ENCODE data around the gene DPP3.
A peak's percentile ranks its signal among the peaks of the same experiment; 100 is the strongest.
"Not testable (repeated sequence)": the region's sequence is repeated elsewhere in the genome, so short reads cannot be mapped to it uniquely, and the experiment has no call there.

The DPP3 gene

DNA sequence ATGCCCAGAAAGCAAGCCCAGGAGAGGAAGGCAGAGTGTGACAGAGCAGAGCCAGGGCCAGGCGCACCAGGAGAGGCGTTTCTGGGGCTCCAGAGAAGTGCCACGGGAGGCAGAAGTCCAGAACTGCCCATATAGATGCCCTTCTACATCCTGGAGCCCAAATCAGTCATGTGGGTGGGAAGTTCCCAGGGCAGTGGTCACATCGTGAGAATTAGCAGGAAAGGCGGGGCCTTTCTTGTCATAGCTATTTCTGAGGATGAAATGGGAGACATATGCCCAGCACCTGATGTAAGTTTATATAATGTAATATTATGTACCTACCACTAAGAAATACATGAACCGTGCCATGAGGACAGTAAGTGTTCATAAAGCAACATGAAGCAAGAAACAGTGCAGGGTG lies 52.5 kb downstream of the DPP3 start:
- DNase-seq (ENCODE audit: low read depth) = no peak

DNA sequence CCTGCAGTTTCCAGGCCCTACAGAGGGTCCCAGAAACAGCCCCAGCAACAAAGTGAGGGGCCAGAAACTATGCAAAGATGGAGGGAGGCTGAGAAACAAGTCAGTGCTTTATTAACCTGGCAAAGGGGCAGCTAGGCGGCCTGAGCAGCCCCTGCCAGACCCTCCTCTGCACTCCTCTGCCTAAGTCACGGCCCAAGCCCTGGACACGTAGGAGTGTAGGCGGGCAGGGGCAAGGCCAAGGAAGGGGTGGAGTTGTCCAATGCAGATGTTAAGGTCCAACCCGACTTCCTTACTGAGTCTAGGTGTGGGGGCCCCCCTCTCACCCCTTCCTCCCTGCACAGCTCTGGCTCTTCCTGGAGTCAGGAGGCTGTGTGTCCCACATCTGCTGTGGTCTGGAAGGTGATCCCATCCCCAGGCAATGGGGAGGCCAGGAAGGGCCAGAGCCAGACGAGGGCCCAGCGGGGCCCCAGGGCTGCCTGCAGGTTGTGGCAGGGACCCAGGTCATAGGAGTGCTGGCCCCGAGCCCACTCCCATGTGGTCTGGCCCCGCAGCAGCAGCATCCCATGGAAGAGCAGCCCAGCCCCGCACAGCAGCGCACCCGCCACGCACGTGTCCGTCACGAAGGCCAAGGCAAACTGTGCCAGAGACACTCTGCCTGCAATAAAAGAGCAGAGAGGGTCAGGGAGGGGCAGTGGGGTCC lies 59.1 kb downstream of the DPP3 start:
- DNase-seq (ENCODE audit: low read depth) = no peak

DNA sequence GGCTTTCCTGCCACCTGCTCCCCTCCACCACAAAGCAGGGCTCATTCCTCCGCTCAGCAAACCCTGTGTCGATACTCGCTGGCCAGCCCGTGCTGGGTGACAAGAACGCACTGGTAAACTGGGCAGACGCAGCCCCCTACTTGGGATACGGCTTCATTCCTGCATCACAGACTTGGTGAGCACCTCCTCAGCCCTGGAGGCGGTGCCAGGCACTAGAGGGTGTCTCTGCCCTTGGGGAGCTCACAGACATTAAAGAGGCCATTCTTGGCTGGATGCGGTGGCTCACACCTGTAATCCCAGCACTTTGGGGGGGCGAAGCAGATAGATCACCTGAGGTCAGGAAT lies 59.6 kb downstream of the DPP3 start:
- no peak for DNase-seq (ENCODE audit: low read depth)

DNA sequence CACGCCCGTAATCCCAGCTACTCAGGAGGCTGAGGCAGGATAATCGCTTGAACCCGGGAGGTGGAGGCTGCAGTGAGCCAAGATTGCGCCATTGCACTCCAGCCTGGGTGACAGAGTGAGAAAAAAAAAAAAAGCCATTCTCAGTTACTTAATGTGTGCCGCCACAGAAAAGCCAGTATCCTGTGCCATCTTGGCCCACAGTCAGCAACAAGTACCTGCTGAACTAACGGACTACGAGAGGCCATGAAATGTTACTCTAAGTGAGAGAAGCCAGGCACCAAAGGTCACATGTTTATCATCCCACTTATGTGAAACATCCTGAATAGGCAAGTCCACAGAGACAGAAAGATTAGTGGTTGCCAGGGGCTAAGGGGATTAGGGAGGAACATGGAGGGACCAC lies 60.4 kb downstream of the DPP3 start:
- not testable (repeated sequence) for DNase-seq (ENCODE audit: low read depth)

DNA sequence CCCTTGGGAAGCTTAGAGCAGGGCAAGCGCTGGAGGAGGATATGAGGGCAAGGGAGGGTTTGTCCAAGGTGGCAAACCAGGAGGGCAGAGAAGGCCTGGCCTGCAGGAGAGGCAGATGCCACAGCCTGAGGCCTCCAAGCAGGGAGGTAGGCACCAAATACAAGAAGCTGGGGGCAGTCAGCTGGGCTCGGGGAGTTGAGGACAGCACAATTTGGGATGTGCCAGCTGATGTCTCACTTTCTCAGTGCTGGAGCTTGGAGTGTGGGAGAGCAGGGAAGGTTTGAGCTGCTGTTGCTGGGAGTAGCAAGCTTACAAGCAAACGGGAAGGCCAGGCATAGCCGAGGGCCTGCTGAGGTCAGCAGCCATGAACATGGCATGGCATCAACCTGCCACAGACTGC lies 61.7 kb downstream of the DPP3 start:
- no peak for DNase-seq (ENCODE audit: low read depth)

DNA sequence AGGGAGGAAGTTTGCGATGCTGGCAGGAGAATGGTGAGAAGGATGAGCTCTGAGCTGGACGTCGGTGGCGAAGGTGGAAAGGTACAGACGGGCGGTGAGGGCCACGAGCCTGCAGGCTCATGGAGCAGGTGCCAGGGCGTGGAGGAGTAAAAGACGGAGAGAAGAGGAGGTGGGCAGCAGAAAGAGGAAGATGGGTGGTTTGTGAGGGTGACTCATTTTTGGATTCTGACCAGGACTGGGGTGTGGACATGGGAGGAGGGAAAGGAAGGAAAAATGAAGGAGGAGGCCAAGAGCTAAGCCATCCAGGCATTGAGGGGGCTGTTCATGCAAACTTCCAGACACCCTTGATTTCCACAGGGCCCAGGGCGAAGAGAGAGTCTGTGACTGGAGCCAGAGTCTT lies 62.1 kb downstream of the DPP3 start:
- DNase-seq (ENCODE audit: low read depth) = no peak

DNA sequence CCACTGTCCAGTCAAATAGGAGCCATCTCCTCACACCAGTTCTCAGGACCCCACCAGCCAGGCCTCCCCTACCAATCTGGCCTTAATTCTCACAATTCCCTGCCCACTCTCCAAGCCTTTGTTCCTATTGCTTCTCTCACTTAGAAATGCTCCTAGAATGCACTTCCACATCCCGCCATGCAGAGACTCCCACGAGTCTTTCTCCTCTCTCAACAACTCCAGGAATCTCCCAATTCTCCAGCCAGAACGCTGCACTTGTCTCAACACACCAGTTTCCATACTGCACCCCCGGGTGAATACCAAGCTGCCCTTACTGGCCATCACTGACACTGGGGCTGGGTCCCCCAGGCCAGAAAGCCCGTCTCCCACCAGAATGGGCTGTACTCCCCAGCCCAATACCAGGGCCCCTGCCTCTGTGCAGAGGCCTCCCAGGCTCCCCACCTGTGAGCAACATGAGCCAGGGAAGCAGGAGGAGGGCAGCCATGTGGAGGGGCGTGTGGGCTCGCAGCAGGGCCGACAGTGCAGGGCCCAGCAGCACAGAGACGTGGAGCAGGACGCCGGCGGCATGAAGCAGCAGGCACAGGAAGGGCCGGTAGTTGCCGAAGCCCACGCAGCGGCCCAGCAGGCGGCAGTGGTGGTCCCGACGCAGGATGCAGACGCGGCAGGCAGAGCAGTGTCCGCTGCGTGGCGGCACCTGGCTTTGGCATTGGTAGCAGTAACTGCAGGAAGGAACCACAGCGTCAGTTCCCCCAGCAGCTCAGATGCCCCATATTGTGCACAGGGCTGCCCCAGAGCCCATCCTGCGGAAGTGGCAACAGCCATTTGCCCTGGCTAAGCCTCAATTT lies 63.3 kb downstream of the DPP3 start:
- DNase-seq (ENCODE audit: low read depth) = peak; percentile 52

DNA sequence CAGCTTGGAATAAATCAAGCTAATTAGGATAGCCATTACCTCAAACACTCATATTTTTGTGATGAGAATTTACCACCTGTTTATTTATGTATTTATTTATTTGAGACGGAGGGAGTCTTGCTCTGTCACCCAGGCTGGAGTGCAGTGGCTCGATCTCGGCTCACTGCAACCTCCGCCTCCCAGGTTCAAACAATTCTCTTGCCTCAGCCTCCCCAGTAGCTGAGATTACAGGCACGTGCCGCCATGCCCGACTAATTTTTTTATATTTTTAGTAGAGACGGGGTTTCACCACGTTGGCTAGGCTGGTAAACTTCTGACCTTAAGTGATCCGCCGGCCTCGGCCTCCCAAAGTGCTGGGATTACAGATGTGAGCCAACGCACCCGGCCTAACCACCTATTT lies 64.7 kb downstream of the DPP3 start:
- not testable (repeated sequence) for DNase-seq (ENCODE audit: low read depth)

DNA sequence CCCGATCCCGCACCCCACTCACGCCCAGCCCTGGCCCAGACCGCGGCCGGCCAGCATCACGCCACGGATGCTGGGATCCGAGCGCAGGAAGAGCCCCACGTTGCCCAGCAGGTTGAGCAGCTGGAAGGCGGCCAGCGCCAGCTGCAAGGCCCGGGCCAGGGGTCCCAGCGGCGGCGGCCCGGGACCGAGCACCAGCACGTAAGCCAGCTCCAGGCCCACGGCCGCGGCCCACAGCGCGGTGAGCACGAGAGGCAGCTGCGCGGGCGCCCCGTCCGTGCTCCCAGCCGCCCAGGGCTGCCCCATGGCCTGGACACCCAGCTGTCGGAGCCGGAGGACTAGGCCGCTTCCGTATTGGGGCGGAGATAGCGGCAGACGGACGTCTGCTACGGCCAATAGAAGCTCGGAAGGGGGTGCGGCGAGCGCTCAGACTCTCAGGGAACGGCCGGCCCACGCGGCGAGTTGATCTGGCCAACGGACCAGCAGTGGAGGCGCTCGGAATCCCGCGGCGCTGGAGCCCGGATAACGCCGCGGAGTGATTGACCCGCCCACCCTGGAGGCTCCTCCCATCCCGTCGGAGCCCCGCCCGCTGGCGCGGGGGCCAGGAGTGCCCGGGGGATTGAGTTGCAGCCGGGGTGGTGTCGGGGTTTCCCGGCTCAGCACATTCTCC lies 65.6 kb downstream of the DPP3 start, which contains the start of gene ZDHHC24:
ZDHHC24 (minus strand) TSS at position 348 of the 667 bp plus-strand sequence; CDS start at position 303, 45 bp downstream.
- peak; percentile 93 for DNase-seq (ENCODE audit: low read depth)

DNA sequence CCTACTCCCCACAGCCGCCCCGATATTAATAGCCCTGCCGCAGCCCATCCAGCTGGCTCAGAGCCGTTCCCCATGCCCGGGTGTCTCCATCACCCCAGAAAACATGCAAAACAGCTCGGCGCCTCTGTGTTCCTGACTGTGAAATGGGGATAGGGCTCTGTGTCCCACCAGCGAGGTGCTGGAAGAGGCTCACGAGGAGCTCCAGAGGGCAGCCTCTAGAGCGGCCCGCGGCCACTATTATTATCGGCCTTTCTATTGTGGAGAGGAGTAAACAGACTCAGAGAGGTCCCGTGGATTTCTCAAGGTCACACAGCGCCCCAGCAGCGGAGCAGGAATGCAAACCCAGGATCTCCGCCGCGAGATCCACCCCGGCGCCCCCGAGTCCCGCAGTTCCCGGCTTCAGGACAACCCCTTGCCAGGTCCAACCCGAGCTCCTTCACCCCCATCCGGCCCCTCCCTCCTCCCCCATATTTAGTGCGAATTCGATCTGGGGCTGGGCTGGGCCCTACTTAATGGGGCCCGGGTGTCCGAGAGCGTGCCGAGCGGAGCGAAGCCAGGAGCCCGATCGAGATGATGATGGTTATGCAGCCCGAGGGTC lies 66.2 kb downstream of the DPP3 start, which contains the start of gene ACTN3:
ACTN3 (plus strand) TSS at position 536 of the 598 bp plus-strand sequence; CDS start at position 571, 35 bp downstream.
- DNase-seq (ENCODE audit: low read depth) = no peak

DNA sequence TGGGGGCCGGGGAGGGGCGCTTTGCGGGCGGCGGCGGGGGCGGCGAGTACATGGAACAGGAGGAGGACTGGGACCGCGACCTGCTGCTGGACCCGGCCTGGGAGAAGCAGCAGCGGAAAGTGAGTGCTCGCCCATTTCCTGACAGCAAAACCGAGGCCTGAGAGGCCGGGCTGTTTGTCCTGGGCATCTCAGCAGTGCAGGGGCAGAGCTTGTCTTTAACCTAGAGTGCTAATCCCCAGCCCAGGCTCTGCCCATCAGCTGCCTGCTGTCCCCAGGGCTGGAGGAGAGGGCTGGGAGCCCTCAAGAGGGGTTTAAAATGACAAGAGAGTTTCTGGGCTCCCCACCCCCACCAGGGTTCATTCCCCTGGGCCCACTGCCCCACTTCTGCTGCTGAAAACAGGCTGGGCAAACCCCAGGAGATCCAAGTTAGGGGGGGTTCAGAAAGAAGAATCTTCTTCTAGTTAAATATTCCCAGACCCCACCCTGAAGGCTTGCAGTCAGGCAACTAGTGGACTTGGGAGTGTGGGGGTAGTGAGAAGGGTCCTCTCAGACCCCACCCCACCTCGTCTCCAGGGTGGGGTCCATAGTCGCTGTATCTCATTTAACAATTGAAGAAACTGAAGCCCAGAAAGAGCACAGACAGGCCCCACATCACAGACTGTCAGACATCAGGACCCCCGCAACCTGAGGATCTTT lies 66.9 kb downstream of the DPP3 start:
- no peak for DNase-seq (ENCODE audit: low read depth)

DNA sequence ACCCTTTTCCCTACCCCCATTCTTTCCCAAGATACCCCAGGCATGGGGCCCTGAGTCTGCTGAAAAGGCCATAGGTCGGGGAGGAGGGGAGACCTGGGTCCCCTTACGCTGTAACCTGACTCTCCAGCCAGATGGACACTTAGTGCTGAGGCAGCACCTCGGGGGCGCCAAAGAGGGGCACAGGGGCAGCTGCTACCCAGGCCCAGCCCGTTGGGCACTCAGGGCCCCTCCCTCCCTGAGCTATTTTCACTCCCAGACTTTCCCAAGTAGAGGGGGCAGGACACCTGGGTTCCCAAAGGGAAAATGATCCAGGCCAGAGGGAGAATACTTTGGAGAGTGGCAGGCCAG lies 67.4 kb downstream of the DPP3 start:
- DNase-seq (ENCODE audit: low read depth) = no peak

DNA sequence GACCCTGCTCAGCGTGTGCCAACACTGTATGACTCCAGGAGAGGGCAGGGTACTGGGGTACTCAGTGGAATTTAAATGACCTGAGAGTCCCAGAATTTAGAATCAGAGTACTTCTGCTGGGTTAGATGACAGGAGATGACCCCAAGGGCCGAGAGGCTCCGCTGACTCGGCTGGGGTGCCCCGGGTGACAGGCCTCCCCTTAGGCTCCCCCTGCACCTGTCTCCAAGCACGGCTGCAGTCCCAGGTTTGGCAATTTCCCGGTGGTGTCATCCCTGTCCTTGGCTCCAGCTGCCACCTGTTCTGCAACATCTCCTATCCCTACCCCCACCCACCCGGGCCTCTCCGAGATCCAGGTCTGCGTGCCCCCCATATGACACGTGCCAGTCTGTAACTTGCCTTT lies 67.8 kb downstream of the DPP3 start:
- no peak for DNase-seq (ENCODE audit: low read depth)

DNA sequence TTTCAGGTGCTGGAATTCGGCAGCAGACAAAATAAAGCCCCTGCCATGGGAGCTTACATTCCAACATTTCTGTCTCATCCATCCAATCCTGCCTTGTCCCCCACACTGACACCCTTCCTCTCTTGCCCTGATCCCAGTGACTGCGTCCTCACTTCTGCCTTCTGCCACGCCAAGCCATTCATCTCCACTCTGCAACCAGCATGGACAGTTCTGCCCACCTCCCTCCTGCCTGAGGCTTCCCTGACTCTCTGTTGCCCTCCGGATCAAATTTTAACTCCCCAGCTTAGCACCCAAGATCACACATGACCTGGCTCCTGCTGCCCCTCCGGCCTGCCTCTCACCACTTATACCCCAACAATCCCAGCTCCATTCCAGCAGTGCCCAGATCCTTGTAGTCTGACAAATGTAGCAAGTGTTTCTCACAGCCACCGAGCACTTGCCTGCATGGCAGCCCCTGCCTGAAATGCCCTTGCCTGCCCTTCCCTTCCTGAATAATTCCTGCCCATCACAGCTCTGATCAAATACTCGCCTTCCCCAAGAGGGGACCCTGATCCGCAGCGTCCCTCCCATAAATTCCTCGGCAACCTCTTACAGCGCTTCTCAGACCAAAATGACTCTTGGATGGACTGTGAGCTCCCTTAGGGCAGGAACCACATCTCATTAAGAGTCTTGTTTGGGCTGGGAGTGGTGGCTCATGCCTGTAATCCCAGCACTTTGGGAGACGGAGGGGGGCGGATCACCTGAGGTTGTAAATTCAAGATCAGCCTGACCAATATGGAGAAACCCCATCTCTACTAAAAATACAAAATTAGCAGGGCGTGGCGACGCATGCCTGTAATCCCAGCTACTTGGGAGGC lies 68.8 kb downstream of the DPP3 start:
- DNase-seq (ENCODE audit: low read depth) = no peak

DNA sequence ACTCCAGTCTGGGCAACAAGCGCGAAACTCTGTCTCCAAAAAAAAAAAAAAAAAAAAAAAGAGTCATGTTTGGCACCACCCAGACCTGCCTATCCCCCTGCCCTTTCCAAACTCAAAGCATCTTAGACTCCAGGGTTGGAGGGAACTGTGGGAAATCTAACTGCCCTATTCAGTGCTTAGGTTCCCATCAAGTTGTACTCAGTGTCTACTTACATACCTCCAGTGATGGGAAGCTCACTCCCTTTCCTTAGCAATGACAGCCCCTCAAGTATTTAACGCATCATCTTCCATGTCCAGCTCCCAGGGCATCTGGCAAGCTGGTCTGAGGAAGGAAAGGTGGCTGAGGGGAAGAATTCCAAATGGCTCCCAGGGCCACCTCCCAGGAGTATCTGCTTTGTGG lies 69.5 kb downstream of the DPP3 start:
- no peak for DNase-seq (ENCODE audit: low read depth)

DNA sequence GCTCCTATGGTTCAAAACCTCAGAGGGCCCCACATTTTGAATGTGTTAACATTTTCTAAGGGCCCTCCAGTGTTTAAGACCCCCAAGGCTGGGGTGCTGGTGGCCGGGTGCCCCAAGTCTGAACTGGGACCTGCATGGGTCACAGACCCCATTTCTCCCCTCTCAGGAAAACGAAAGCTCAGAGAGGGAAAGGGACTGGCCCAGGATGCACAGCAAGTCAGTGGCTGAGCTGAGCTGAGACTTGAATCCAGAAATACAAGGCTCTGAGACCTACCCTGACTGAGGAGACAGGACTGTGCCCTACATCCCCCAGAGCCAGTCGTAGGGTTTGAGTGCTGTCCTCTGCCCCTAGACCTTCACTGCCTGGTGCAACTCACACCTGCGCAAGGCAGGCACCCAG lies 70.7 kb downstream of the DPP3 start:
- DNase-seq (ENCODE audit: low read depth) = no peak

DNA sequence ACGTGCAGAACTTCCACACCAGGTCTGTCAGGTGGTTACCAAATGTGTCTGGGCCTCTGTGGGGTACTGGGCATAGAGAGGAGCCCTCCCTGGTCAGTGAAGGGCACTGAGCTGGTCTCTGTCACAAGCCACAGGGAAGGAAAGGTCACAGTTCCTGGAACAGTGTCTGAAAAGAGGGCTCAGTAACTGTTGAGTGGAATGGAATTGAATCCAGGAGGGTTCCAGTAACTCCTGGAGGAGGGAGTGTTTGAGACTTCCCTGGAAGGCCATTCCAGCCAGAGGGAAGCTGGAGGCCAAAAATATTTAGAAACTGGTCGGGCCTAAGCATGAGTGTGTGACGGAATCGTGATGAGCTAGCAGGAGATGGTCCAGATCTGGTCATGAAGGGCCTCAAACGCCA lies 74.4 kb downstream of the DPP3 start:
- DNase-seq (ENCODE audit: low read depth) = no peak

DNA sequence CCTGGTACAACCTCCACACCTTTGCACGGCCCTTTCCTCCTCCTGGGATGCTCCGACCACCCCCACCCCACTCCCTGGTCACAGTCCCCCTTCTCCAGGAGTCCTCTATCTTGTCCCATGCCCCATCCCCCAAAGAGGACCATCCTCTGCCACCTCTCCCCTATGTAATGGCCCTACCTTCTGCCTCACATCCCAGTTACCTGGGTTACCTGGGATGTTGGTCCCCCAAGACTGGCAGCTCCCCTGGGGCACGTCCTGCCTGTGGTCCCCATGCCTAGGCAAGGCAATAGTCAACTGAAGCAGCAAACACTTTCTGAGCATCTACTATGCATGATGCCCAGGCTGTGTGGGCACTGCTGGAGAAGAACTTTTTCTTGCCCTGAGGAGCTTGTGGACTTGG lies 75.2 kb downstream of the DPP3 start:
- DNase-seq (ENCODE audit: low read depth) = no peak

DNA sequence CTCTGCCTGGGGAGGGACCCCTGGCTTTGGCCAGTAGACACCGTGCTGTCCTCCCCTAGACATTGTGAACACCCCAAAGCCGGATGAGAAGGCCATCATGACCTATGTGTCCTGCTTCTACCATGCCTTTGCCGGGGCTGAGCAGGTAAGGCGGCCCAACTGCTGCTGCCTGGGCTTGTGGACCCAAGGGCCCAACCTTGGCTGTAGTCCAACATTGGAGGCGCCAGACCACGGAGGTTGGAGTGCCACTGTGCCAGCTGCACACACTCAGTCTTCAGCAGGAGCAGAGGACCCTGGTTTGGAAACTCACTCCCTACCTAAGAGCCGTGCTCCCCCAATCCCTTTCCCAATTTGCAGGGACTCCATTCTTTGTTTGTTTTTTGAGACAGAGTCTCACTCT lies 75.9 kb downstream of the DPP3 start:
- DNase-seq (ENCODE audit: low read depth) = no peak

DNA sequence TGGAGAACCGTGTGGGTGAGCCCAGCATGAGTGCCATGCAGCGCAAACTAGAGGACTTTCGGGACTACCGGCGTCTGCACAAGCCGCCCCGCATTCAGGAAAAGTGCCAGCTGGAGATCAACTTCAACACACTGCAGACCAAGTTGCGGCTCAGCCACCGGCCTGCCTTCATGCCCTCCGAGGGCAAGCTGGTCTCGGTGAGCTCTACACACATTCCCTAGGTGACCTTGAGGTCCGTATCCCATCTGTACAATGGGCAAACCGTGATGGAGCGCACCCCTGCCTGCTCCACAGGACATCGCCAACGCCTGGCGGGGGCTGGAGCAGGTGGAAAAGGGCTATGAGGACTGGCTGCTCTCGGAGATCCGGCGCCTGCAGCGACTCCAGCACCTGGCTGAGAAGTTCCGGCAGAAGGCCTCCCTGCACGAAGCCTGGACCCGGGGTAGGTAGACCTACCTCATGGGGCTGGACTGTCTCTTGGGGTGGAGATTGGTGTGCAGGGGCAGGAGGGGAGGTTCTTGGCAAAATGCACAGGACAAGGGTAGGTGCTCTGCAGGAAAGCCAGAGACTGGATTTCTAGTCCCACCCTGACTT lies 77.6 kb downstream of the DPP3 start:
- no peak for DNase-seq (ENCODE audit: low read depth)
